CMK (cell line): Measurements from ENCODE around the gene SLC39A5.

Experiments used
- DNase-seq: peaks from one replicate; pipeline ENCODE4 v3.0.0-alpha.2; 2010; ENCODE audit warnings: low read depth

SLC39A5 gene

GRCh38 chr12:56213878-56214277 lies 16.0 kb upstream of the SLC39A5 start:
- no peak for DNase-seq

GRCh38 chr12:56216461-56216860 lies 13.4 kb upstream of the SLC39A5 start:
- DNase-seq = no peak

GRCh38 chr12:56219840-56220239 lies 10.0 kb upstream of the SLC39A5 start:
- no peak for DNase-seq

- no peak for DNase-seq
These were observed 9.1 kb upstream of the SLC39A5 start for GRCh38 chr12:56220611-56221231.

- DNase-seq = no peak
These were observed 8.6 kb upstream of the SLC39A5 start for GRCh38 chr12:56221232-56221756.

- DNase-seq = peak; percentile 94
These were observed 7.9 kb upstream of the SLC39A5 start, which contains the start of gene RNF41 for GRCh38 chr12:56221757-56222530. TSS of gene RNF41 (minus strand) at chr12:56221922. CDS start at chr12:56214047, 7,875 bp downstream.

- no peak for DNase-seq
These were observed 7.3 kb upstream of the SLC39A5 start for GRCh38 chr12:56222531-56222895.

- DNase-seq = no peak
These were observed 6.2 kb upstream of the SLC39A5 start for GRCh38 chr12:56223571-56224101.

- DNase-seq = peak; percentile 85
These were observed 5.6 kb upstream of the SLC39A5 start, which contains the start of gene NABP2 for GRCh38 chr12:56224102-56224701. TSS of gene NABP2 (plus strand) at chr12:56224342. CDS start at chr12:56224857, 515 bp downstream.

- DNase-seq = no peak
These were observed 4.9 kb upstream of the SLC39A5 start for GRCh38 chr12:56224954-56225353.

- DNase-seq = no peak
These were observed 769 bp upstream of the SLC39A5 start for GRCh38 chr12:56229082-56229481.

- no peak for DNase-seq
These were observed 757 bp downstream of the SLC39A5 start for GRCh38 chr12:56230432-56231183.

GRCh38 chr12:56231184-56231582 lies 1.3 kb downstream of the SLC39A5 start:
- DNase-seq = no peak

- no peak for DNase-seq
These were observed 5.0 kb downstream of the SLC39A5 start for GRCh38 chr12:56234746-56235436.

- DNase-seq = no peak
These were observed 6.2 kb downstream of the SLC39A5 start for GRCh38 chr12:56236091-56236490.

GRCh38 chr12:56236985-56237384 lies 7.1 kb downstream of the SLC39A5 start:
- no peak for DNase-seq

- DNase-seq = no peak
These were observed 7.7 kb downstream of the SLC39A5 start for GRCh38 chr12:56237552-56237951.

- DNase-seq = peak; percentile 63
These were observed 11.8 kb downstream of the SLC39A5 start for GRCh38 chr12:56241424-56242303.

GRCh38 chr12:56242986-56243385 lies 13.1 kb downstream of the SLC39A5 start:
- no peak for DNase-seq

GRCh38 chr12:56243731-56244181 lies 13.9 kb downstream of the SLC39A5 start:
- DNase-seq = no peak
